HepG2 (cell line): ENCODE data around the gene ABCB8. TPM values are rescaled to one million over a fixed set of nuclear protein-coding genes. Genes with fewer than 3 reads are reported as not detected.

Experiments
- ATAC-seq: fragments of 200-7000 bp; cut with Tn5 transposase; 3 replicates; pipeline ENCODE4 v1.9.1; 2020; ENCODE audit warnings: mild to moderate bottlenecking, moderate library complexity
- BruUV-seq: library from RNA; stranded (reverse); fragments of 400-500 nt; replicated peaks from 2 replicates; lab custom pipeline; 2021; lab: Mats Ljungman, UMichigan
- CTCF ChIA-PET: fragments of 300-600 bp; formaldehyde crosslinking; extraction: SDS; loops from one replicate; lab custom pipeline; 2021; ENCODE audit warnings: low total read pairs, inconsistent platforms, low intra/inter-chr PET ratio; lab: Yijun Ruan, JAX
- POLR2A ChIA-PET: fragments of 350-600 bp; sonication (Branson Sonifier 250); formaldehyde crosslinking; loops from one replicate; lab custom pipeline; 2020; ENCODE audit warnings: antibody characterized with exemption, inconsistent platforms; lab: Yijun Ruan, JAX
- DNase-seq: peaks from one replicate; pipeline ENCODE4 v3.0.0-alpha.2; 2015; ENCODE audit warnings: low spot score
- FAIRE-seq: peaks from 3 replicates; lab custom pipeline; 2011; peaks lifted over from hg19 to GRCh38; lab: Jason Lieb, UNC
- H2AFZ ChIP-seq: one replicate; pipeline ENCODE4 v1.6.1; 2011; ENCODE audit warnings: low read length, inconsistent platforms
- H3K27ac ChIP-seq: fragments of 300-600 bp; 3 replicates; pipeline ENCODE4 v1.8.0; 2011; ENCODE audit warnings: mixed run types, mild to moderate bottlenecking, mixed read lengths, low read length, inconsistent platforms; ENCODE audit not compliant: insufficient read depth; ENCODE audit errors: extremely low read length
- H3K27me3 ChIP-seq, 2 experiments: fragments of 200-600 bp in 1 of 2; 2 replicates in 1 of 2; 3 replicates in 1 of 2; pipeline versions ENCODE4 v1.6.0 to v1.8.0; 2011; ENCODE audit warnings: low read length in 2 of 2, mild to moderate bottlenecking in 2 of 2, moderate library complexity in 2 of 2, inconsistent platforms in 1 of 2; ENCODE audit not compliant: insufficient read depth in 2 of 2, control insufficient read depth in 1 of 2
- H3K36me3 ChIP-seq, 2 experiments: fragments of 200-600 bp in 1 of 2; replicated peaks in 1 of 2; 2 replicates in 1 of 2; 3 replicates in 1 of 2; pipeline versions ENCODE4 v1.5.1 to v1.8.0; 2011; ENCODE audit warnings: low read length in 2 of 2, inconsistent platforms in 1 of 2; ENCODE audit not compliant: insufficient read depth in 2 of 2, control insufficient read depth in 1 of 2
- H3K4me1 ChIP-seq: 2 replicates; pipeline ENCODE4 v1.5.1; 2012; ENCODE audit warnings: low read length, inconsistent platforms; ENCODE audit not compliant: insufficient read depth
- H3K4me2 ChIP-seq: 2 replicates; pipeline ENCODE4 v1.6.0; 2011; ENCODE audit warnings: low read depth, low read length, inconsistent platforms
- H3K4me3 ChIP-seq, 3 experiments: fragments of 200-600 bp in 1 of 3; sonication (generic), shearing (Covaris generic) in 1 of 3; replicated peaks in 1 of 3; 2 replicates each; pipeline ENCODE4 v1.5.1; 2011 to 2016; ENCODE audit warnings: low read length in 3 of 3, inconsistent platforms in 2 of 3, low read depth in 2 of 3, mild to moderate bottlenecking in 2 of 3, control low read depth in 1 of 3, mixed read lengths in 1 of 3; ENCODE audit not compliant: insufficient read depth in 1 of 3
- H3K79me2 ChIP-seq: one replicate; pipeline ENCODE4 v1.6.1; 2011; ENCODE audit warnings: low read length, inconsistent platforms; ENCODE audit not compliant: insufficient read depth
- H3K9ac ChIP-seq: 2 replicates; pipeline ENCODE4 v1.6.0; 2011; ENCODE audit warnings: mild to moderate bottlenecking, low read depth, low read length, inconsistent platforms; ENCODE audit not compliant: insufficient read depth
- H3K9me3 ChIP-seq: 2 replicates; pipeline ENCODE4 v1.5.1; 2012; ENCODE audit warnings: mild to moderate bottlenecking, low read length
- H4K20me1 ChIP-seq: 2 replicates; pipeline ENCODE4 v1.6.0; 2011; ENCODE audit warnings: inconsistent platforms, mild to moderate bottlenecking, low read length, moderate library complexity; ENCODE audit not compliant: insufficient read depth
- FOXA1 ChIP-seq, 2 experiments: fragments of 450-650 bp in 1 of 2; sonication (generic) in 1 of 2; formaldehyde crosslinking in 1 of 2; IDR thresholded peaks; 2 replicates each; pipeline versions ENCODE4 v1.4.0 to v1.6.1; 2016 to 2020; ENCODE audit warnings: missing genetic modification reagents in 1 of 2
- IKZF1 ChIP-seq: fragments of 450-650 bp; IDR thresholded peaks from 2 replicates; pipeline ENCODE4 v1.7.1; 2016
- MAZ ChIP-seq, 2 experiments: sonication (generic) in 1 of 2; formaldehyde crosslinking in 1 of 2; IDR thresholded peaks; 2 replicates each; pipeline versions ENCODE4 v1.5.0 to v1.6.1; 2012 to 2020; ENCODE audit warnings: low read depth in 2 of 2, mild to moderate bottlenecking in 2 of 2, borderline replicate concordance in 1 of 2, improper control_type of control experiment in 1 of 2, low read length in 1 of 2, missing genetic modification reagents in 1 of 2, moderate library complexity in 1 of 2
- MTA3 ChIP-seq: sonication (generic); formaldehyde crosslinking; IDR thresholded peaks from 2 replicates; pipeline ENCODE4 v1.4.0; 2020; ENCODE audit warnings: missing genetic modification reagents
- RFX1 ChIP-seq: fragments of 450-650 bp; IDR thresholded peaks from 2 replicates; pipeline ENCODE4 v1.6.1; 2017
- ZEB1 ChIP-seq: IDR thresholded peaks from 2 replicates; pipeline ENCODE4 v1.6.1; 2012; ENCODE audit warnings: mild to moderate bottlenecking, low read depth, inconsistent platforms; ENCODE audit not compliant: insufficient replicate concordance
- ZNF24 ChIP-seq: fragments of 450-650 bp; IDR thresholded peaks from 2 replicates; pipeline ENCODE4 v1.6.1; 2017; ENCODE audit warnings: antibody characterized with exemption, mild to moderate bottlenecking
- ZNF296 ChIP-seq: sonication (generic); formaldehyde crosslinking; conservative IDR thresholded peaks from 2 replicates; pipeline ENCODE4 v1.5.0; 2020; ENCODE audit warnings: mild to moderate bottlenecking, missing genetic modification reagents
- ZNF326 ChIP-seq: sonication (generic); formaldehyde crosslinking; IDR thresholded peaks from 2 replicates; pipeline ENCODE4 v1.4.0; 2020; ENCODE audit warnings: missing genetic modification reagents, borderline replicate concordance
- ZNF367 ChIP-seq: sonication (generic); formaldehyde crosslinking; IDR thresholded peaks from 2 replicates; pipeline ENCODE4 v1.4.0; 2020; ENCODE audit warnings: missing genetic modification reagents, borderline replicate concordance
- ZNF496 ChIP-seq: sonication (generic); formaldehyde crosslinking; IDR thresholded peaks from 2 replicates; pipeline ENCODE4 v1.8.1; 2023; ENCODE audit warnings: mild to moderate bottlenecking, moderate library complexity, missing genetic modification reagents; ENCODE audit not compliant: insufficient replicate concordance
- WGBS: methylation state at CpG from one replicate; pipeline ENCODE4 v1.1.6; 2017; ENCODE audit warnings: low lambda C conversion rate; 5-methylcytosine and 5-hydroxymethylcytosine counted together
- in situ Hi-C: cut with HindIII; loops from 2 replicates; pipeline ENCODE4 v1.10.0; 2017; ENCODE audit warnings: low pct_unique_long_range_greater_than_20kb; ENCODE audit not compliant: extremely low pct_ligation_motif_present
- intact Hi-C: fragments of 100-400 bp; cut with micrococcal nuclease; formaldehyde crosslinking; loops from one replicate; pipeline ENCODE4 v1.10.0; 2022; ENCODE audit not compliant: unreplicated experiment
- polyA plus RNA-seq, 8 experiments: library from polyadenylated mRNA; depleted of rRNA in 3 of 8; stranded (reverse) in 7 of 8; unstranded in 1 of 8; fragments of >200 nt; fragmentation: Illumina TruSeq in 4 of 8; extraction: Trizol in 4 of 8; gene quantifications; 2 replicates each; pipeline versions ENCODE4 v1.2.1 to v1.2.3, GENCODE V29; 2011 to 2016; ENCODE audit warnings: low read depth in 4 of 8, missing spikeins in 1 of 8, mixed read lengths in 1 of 8; ENCODE audit not compliant: insufficient read depth in 1 of 8
- total RNA-seq, 5 experiments: library from RNA; depleted of rRNA; stranded (reverse); fragments of >200 nt; fragmentation: Illumina TruSeq; extraction: Trizol; gene quantifications; 2 replicates each; pipeline ENCODE4 v1.2.3, GENCODE V29; 2016; ENCODE audit warnings: low read depth in 1 of 5
- TF ChIP-seq, protein P1 (sequence below): sonication (generic); formaldehyde crosslinking; IDR thresholded peaks from 2 replicates; pipeline ENCODE4 v1.4.0; 2020; ENCODE audit warnings: missing genetic modification reagents
- TF ChIP-seq, protein P2 (sequence below): sonication (generic); formaldehyde crosslinking; IDR thresholded peaks from 2 replicates; pipeline ENCODE4 v1.5.1; 2020; ENCODE audit warnings: missing genetic modification reagents, mild to moderate bottlenecking, borderline replicate concordance

ABCB8 gene
- total and polyA plus RNA-seq, 2 of the 13 experiments (the other 11 are each of a cell fraction or from before 2014, with no cell fraction given) = 6.6 to 16.7 TPM

DNA sequence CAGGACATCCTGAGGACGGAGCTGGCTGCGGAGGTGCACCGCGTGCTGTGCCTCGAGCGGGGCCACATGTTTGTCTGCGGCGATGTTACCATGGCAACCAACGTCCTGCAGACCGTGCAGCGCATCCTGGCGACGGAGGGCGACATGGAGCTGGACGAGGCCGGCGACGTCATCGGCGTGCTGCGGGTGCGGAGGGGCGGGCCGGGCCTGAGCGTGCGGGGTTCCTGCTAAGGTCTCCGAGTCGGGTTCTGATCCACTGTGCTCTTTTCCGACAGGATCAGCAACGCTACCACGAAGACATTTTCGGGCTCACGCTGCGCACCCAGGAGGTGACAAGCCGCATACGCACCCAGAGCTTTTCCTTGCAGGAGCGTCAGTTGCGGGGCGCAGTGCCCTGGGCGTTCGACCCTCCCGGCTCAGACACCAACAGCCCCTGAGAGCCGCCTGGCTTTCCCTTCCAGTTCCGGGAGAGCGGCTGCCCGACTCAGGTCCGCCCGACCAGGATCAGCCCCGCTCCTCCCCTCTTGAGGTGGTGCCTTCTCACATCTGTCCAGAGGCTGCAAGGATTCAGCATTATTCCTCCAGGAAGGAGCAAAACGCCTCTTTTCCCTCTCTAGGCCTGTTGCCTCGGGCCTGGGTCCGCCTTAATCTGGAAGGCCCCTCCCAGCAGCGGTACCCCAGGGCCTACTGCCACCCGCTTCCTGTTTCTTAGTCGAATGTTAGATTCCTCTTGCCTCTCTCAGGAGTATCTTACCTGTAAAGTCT, 14.3 kb upstream of the ABCB8 start:
- no TSS peak for BruUV-seq
- POLR2A ChIA-PET = no interaction called here
- Histone ChIP-seq H3K36me3 (no peaks in the 10 kb centered on the region; a peak in 1 of 5 replicates), H3K79me2 (no peaks in the 10 kb centered on the region), H3K27me3 (peaks cover 3 to 8% of the 10 kb centered on the region in 2 experiments; a peak in 3 of 5 replicates), H3K4me2 (no peak overlapping the region), H3K9ac (no peak overlapping the region), H2AFZ (no peak overlapping the region), H3K27ac (no peak overlapping the region), H3K4me1 (peaks cover 68% of the 10 kb centered on the region), H3K4me3 (no peak overlapping the region), H3K9me3 (no peaks in the 10 kb centered on the region), H4K20me1 (no peaks in the 10 kb centered on the region)
- ATAC-seq (no peak), FAIRE-seq (no peak), DNase-seq (no peak)
- intact Hi-C loops = no loop called here
- WGBS = 95% methylated on average over 46 of the region's 55 CpGs
- in situ Hi-C loops = no loop called here
- CTCF ChIA-PET = no interaction called here
- TF ChIP-seq MAZ (IDR thresholded peaks at IDR 0.05; ENCODE audit: borderline replicate concordance, low read depth, low read length) (no peak), MAZ (CRISPR knock-in tag; IDR thresholded peaks at IDR 0.05; ENCODE audit: low read depth) (no peak), RFX1 (peak; percentile 28; the same call in 1 of the 2 replicates)

DNA sequence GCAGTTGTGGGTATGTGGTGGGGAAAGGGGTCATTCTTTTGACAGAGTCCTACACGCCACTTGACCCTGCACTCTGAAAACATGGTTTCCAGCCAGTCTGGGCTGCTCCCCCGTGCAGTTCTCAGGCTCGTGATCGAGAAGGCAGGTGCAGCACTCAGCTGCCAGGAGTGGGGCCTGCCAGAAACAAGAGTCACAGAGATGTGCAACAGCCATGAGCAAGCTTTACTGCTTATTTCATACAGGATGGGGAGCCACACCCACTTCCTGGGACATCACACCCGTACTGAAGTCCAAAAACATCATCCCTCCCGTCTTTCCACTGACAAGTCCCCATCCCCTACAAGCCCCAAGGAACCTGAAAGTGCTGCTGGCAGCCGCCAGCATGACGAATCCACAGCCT, 13.3 kb upstream of the ABCB8 start:
- no peaks in the 10 kb centered on the region; a peak in 1 of 5 replicates for H3K36me3 ChIP-seq
- no peak for ATAC-seq
- no peaks in the 10 kb centered on the region for H3K79me2 ChIP-seq
- BruUV-seq = no TSS peak
- H3K27me3 ChIP-seq = peaks cover 6 to 18% of the 10 kb centered on the region in 2 experiments; a peak in 4 of 5 replicates
- no peak overlapping the region for H3K27ac ChIP-seq
- H3K9ac ChIP-seq = no peak overlapping the region
- in situ Hi-C loops (no loop called here), intact Hi-C loops (no loop called here)
- no peak overlapping the region for H2AFZ ChIP-seq
- no peak for DNase-seq
- no peaks in the 10 kb centered on the region for H3K9me3 ChIP-seq
- H3K4me1 ChIP-seq = peaks cover 57% of the 10 kb centered on the region
- 82% methylated on average over 5 of the region's 8 CpGs for WGBS
- no peak overlapping the region for H3K4me2 ChIP-seq
- H3K4me3 ChIP-seq = no peak overlapping the region
- no peaks in the 10 kb centered on the region for H4K20me1 ChIP-seq
- ChIA-PET CTCF (no interaction called here), POLR2A (no interaction called here)
- FAIRE-seq = no peak
- TF ChIP-seq IKZF1 (no peak), ZNF326 (CRISPR knock-in tag) (no peak), ZNF296 (CRISPR knock-in tag) (no peak), ZNF24 (no peak), MTA3 (CRISPR knock-in tag) (no peak), ZEB1 (no peak), ZNF367 (CRISPR knock-in tag) (no peak), ZNF496 (CRISPR knock-in tag) (no peak), FOXA1 (IDR thresholded peaks at IDR 0.05) (no peak), FOXA1 (CRISPR knock-in tag; IDR thresholded peaks at IDR 0.05) (no peak)
- TF ChIP-seq, protein P1, sequence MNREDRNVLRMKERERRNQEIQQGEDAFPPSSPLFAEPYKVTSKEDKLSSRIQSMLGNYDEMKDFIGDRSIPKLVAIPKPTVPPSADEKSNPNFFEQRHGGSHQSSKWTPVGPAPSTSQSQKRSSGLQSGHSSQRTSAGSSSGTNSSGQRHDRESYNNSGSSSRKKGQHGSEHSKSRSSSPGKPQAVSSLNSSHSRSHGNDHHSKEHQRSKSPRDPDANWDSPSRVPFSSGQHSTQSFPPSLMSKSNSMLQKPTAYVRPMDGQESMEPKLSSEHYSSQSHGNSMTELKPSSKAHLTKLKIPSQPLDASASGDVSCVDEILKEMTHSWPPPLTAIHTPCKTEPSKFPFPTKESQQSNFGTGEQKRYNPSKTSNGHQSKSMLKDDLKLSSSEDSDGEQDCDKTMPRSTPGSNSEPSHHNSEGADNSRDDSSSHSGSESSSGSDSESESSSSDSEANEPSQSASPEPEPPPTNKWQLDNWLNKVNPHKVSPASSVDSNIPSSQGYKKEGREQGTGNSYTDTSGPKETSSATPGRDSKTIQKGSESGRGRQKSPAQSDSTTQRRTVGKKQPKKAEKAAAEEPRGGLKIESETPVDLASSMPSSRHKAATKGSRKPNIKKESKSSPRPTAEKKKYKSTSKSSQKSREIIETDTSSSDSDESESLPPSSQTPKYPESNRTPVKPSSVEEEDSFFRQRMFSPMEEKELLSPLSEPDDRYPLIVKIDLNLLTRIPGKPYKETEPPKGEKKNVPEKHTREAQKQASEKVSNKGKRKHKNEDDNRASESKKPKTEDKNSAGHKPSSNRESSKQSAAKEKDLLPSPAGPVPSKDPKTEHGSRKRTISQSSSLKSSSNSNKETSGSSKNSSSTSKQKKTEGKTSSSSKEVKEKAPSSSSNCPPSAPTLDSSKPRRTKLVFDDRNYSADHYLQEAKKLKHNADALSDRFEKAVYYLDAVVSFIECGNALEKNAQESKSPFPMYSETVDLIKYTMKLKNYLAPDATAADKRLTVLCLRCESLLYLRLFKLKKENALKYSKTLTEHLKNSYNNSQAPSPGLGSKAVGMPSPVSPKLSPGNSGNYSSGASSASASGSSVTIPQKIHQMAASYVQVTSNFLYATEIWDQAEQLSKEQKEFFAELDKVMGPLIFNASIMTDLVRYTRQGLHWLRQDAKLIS (CRISPR knock-in tag) = no peak
- TF ChIP-seq, protein P2, sequence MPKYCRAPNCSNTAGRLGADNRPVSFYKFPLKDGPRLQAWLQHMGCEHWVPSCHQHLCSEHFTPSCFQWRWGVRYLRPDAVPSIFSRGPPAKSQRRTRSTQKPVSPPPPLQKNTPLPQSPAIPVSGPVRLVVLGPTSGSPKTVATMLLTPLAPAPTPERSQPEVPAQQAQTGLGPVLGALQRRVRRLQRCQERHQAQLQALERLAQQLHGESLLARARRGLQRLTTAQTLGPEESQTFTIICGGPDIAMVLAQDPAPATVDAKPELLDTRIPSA = no peak
